Bronchial epithelial cell (primary cell): ENCODE results near the gene RBFOX2. TPM values are rescaled to one million over a fixed set of nuclear protein-coding genes. Genes with fewer than 3 reads are reported as not detected.
A peak's percentile ranks its signal among the peaks of the same experiment; 100 is the strongest.

Experiments used
- DNase-seq: peaks from one replicate; pipeline ENCODE4 v3.0.0-alpha.2; 2010; ENCODE audit warnings: low read depth
- FAIRE-seq: peaks from 2 replicates; lab custom pipeline; 2011; peaks lifted over from hg19 to GRCh38; lab: Jason Lieb, UNC
- H3K27me3 ChIP-seq: 2 replicates; pipeline ENCODE4 v1.5.1; 2011; ENCODE audit warnings: low read length; ENCODE audit not compliant: control insufficient read depth, insufficient read depth
- H3K36me3 ChIP-seq: 2 replicates; pipeline ENCODE4 v1.5.1; 2011; ENCODE audit warnings: low read length; ENCODE audit not compliant: control insufficient read depth, insufficient read depth
- H3K4me3 ChIP-seq: 2 replicates; pipeline ENCODE4 v1.5.1; 2011; ENCODE audit warnings: mild to moderate bottlenecking, low read depth, low read length, control low read depth
- CTCF ChIP-seq: IDR thresholded peaks from 2 replicates; pipeline ENCODE4 v1.5.1; 2011; ENCODE audit warnings: mild to moderate bottlenecking, moderate library complexity, low read length, control low read depth, inconsistent platforms; ENCODE audit not compliant: insufficient read depth, severe bottlenecking
- total RNA-seq: library from RNA; depleted of rRNA; stranded (reverse); fragments of >200 nt; gene quantifications from 2 replicates; pipeline ENCODE4 v1.2.1, GENCODE V29; 2014

Gene RBFOX2
- total RNA-seq, 1 donor from 2014 or later: 69.5 TPM

GRCh38 chr22:35928285-35928798 is 100.3 kb downstream of the RBFOX2 start:
- no peak for TF ChIP-seq CTCF
- FAIRE-seq (no peak), DNase-seq (peak; percentile 38)
- Histone ChIP-seq H3K4me3 (no peak overlapping the region), H3K27me3 (no peaks in the 10 kb centered on the region), H3K36me3 (no peaks in the 10 kb centered on the region)

- Histone ChIP-seq H3K27me3 (no peaks in the 10 kb centered on the region), H3K4me3 (no peak overlapping the region), H3K36me3 (no peaks in the 10 kb centered on the region)
- no peak for TF ChIP-seq CTCF
- peak; percentile 7 for FAIRE-seq
- DNase-seq: no peak
Measured at GRCh38 chr22:35923026-35923425, 105.6 kb downstream of the RBFOX2 start.

GRCh38 chr22:35921777-35922176 is 106.8 kb downstream of the RBFOX2 start:
- no peak for FAIRE-seq

GRCh38 chr22:35921044-35921443 is 107.6 kb downstream of the RBFOX2 start:
- TF ChIP-seq CTCF: no peak
- FAIRE-seq: no peak
- DNase-seq: no peak

More at GRCh38 chr22:35921777-35922176, 106.8 kb downstream of the RBFOX2 start:
- peak; percentile 64 for TF ChIP-seq CTCF
- DNase-seq: peak; percentile 88
- Histone ChIP-seq H3K36me3 (no peaks in the 10 kb centered on the region), H3K27me3 (no peaks in the 10 kb centered on the region), H3K4me3 (no peak overlapping the region)

GRCh38 chr22:35919002-35919542 is 109.6 kb downstream of the RBFOX2 start:
- no peak for TF ChIP-seq CTCF
- DNase-seq: no peak
- H3K4me3 ChIP-seq: no peak overlapping the region
- H3K27me3 ChIP-seq: no peaks in the 10 kb centered on the region
- no peaks in the 10 kb centered on the region for H3K36me3 ChIP-seq
- FAIRE-seq: no peak

More at GRCh38 chr22:35921044-35921443, 107.6 kb downstream of the RBFOX2 start:
- H3K36me3 ChIP-seq: no peaks in the 10 kb centered on the region
- H3K27me3 ChIP-seq: no peaks in the 10 kb centered on the region
- no peak overlapping the region for H3K4me3 ChIP-seq

GRCh38 chr22:35918456-35918855 is 110.2 kb downstream of the RBFOX2 start:
- Histone ChIP-seq H3K36me3 (no peaks in the 10 kb centered on the region), H3K27me3 (no peaks in the 10 kb centered on the region), H3K4me3 (no peak overlapping the region)
- TF ChIP-seq CTCF: no peak
- FAIRE-seq (no peak), DNase-seq (no peak)
